HepG2 (cell line): ENCODE data around the gene PHF10. TPM values are rescaled to one million over a fixed set of nuclear protein-coding genes. Genes with fewer than 3 reads are reported as not detected.

Experiments
- ATF7-NPFF ChIP-seq: sonication (generic); formaldehyde crosslinking; IDR thresholded peaks from 2 replicates; pipeline ENCODE4 v1.8.1; 2023; ENCODE audit warnings: mild to moderate bottlenecking, low read depth, missing genetic modification reagents, moderate library complexity
- DDIT3 ChIP-seq: sonication (generic); formaldehyde crosslinking; IDR thresholded peaks from 2 replicates; pipeline ENCODE4 v1.4.0; 2020; ENCODE audit warnings: mild to moderate bottlenecking, missing genetic modification reagents
- ETS1 ChIP-seq: sonication (generic); formaldehyde crosslinking; IDR thresholded peaks from 2 replicates; pipeline ENCODE4 v1.4.0; 2020; ENCODE audit warnings: missing genetic modification reagents
- FOXP4 ChIP-seq: sonication (generic); formaldehyde crosslinking; IDR thresholded peaks from 2 replicates; pipeline ENCODE4 v1.4.0; 2020; ENCODE audit warnings: missing genetic modification reagents
- GATAD1 ChIP-seq: IDR thresholded peaks from 2 replicates; pipeline ENCODE4 v1.6.1; 2016; ENCODE audit warnings: missing genetic modification reagents, missing compliant biosample characterization
- HMGXB3 ChIP-seq: sonication (generic); formaldehyde crosslinking; IDR thresholded peaks from 2 replicates; pipeline ENCODE4 v1.4.0; 2020; ENCODE audit warnings: missing genetic modification reagents, borderline replicate concordance
- KLF9 ChIP-seq: IDR thresholded peaks from 2 replicates; pipeline ENCODE4 v1.6.1; 2016; ENCODE audit warnings: low read depth
- MEF2D ChIP-seq: sonication (generic); formaldehyde crosslinking; IDR thresholded peaks from 2 replicates; pipeline ENCODE4 v1.5.1; 2020; ENCODE audit warnings: mild to moderate bottlenecking, missing genetic modification reagents
- MIER3 ChIP-seq: IDR thresholded peaks from 2 replicates; pipeline ENCODE4 v1.6.1; 2016; ENCODE audit warnings: missing compliant biosample characterization, borderline replicate concordance
- MIXL1 ChIP-seq: IDR thresholded peaks from 2 replicates; pipeline ENCODE4 v1.6.1; 2016
- MYC ChIP-seq: sonication (generic); formaldehyde crosslinking; IDR thresholded peaks from 2 replicates; pipeline ENCODE4 v1.9.0; 2021; ENCODE audit warnings: missing genetic modification reagents, borderline replicate concordance
- NR0B2 ChIP-seq: sonication (generic); formaldehyde crosslinking; IDR thresholded peaks from 2 replicates; pipeline ENCODE4 v1.4.0; 2020; ENCODE audit warnings: mild to moderate bottlenecking, missing genetic modification reagents
- POLR2A ChIP-seq, 2 experiments: IDR thresholded peaks; 2 replicates each; pipeline ENCODE4 v1.6.1; 2011; ENCODE audit warnings: low read depth in 2 of 2, low read length in 2 of 2, mild to moderate bottlenecking in 1 of 2, moderate library complexity in 1 of 2; ENCODE audit not compliant: insufficient read depth in 1 of 2
- PRDM4 ChIP-seq: sonication (generic); formaldehyde crosslinking; IDR thresholded peaks from 2 replicates; pipeline ENCODE4 v1.9.0; 2021; ENCODE audit warnings: missing genetic modification reagents, borderline replicate concordance
- RFXAP ChIP-seq: sonication (generic); formaldehyde crosslinking; IDR thresholded peaks from 2 replicates; pipeline ENCODE4 v1.4.0; 2020; ENCODE audit warnings: missing genetic modification reagents, borderline replicate concordance
- ZNF225 ChIP-seq: sonication (generic); formaldehyde crosslinking; IDR thresholded peaks from 2 replicates; pipeline ENCODE4 v1.4.0; 2020; ENCODE audit warnings: mild to moderate bottlenecking, missing genetic modification reagents
- ZNF614 ChIP-seq: IDR thresholded peaks from 2 replicates; pipeline ENCODE4 v1.6.1; 2018; ENCODE audit warnings: missing biosample characterization, missing genetic modification reagents, inconsistent platforms, borderline replicate concordance
- ZNF776 ChIP-seq: sonication (generic); formaldehyde crosslinking; IDR thresholded peaks from 2 replicates; pipeline ENCODE4 v1.4.0; 2020; ENCODE audit warnings: mild to moderate bottlenecking, missing genetic modification reagents
- ZNF788 ChIP-seq: sonication (generic); formaldehyde crosslinking; IDR thresholded peaks from 2 replicates; pipeline ENCODE4 v1.5.0; 2020; ENCODE audit warnings: mild to moderate bottlenecking, missing genetic modification reagents, borderline replicate concordance
- polyA plus RNA-seq, 8 experiments: library from polyadenylated mRNA; depleted of rRNA in 3 of 8; stranded (reverse) in 7 of 8; unstranded in 1 of 8; fragments of >200 nt; fragmentation: Illumina TruSeq in 4 of 8; extraction: Trizol in 4 of 8; gene quantifications; 2 replicates each; pipeline versions ENCODE4 v1.2.1 to v1.2.3, GENCODE V29; 2011 to 2016; ENCODE audit warnings: low read depth in 4 of 8, missing spikeins in 1 of 8, mixed read lengths in 1 of 8; ENCODE audit not compliant: insufficient read depth in 1 of 8
- total RNA-seq, 5 experiments: library from RNA; depleted of rRNA; stranded (reverse); fragments of >200 nt; fragmentation: Illumina TruSeq; extraction: Trizol; gene quantifications; 2 replicates each; pipeline ENCODE4 v1.2.3, GENCODE V29; 2016; ENCODE audit warnings: low read depth in 1 of 5

The PHF10 gene
- total and polyA plus RNA-seq, 2 of the 13 experiments (the other 11 are each of a cell fraction or from before 2014, with no cell fraction given): 42.1 to 84.1 TPM

GRCh38 chr6:169722362-169723199 is 1.7 kb downstream of the PHF10 start (continued):
- TF ChIP-seq GATAD1 (CRISPR knock-in tag): no peak
- peak; percentile 82 for TF ChIP-seq MEF2D (CRISPR knock-in tag)
- TF ChIP-seq POLR2A (IDR thresholded peaks at IDR 0.05; ENCODE audit: insufficient read depth in 1 of 2, low read depth in 2 of 2, low read length in 2 of 2): peak in 1 of 2 experiments; percentile 60; a peak in 2 of 4 replicates
- TF ChIP-seq RFXAP: no peak
- no peak for TF ChIP-seq PRDM4 (CRISPR knock-in tag)
- TF ChIP-seq MIXL1: no peak
- TF ChIP-seq MIER3 (CRISPR knock-in tag): no peak; the same call in 1 of the 2 replicates
- TF ChIP-seq KLF9: no peak
- TF ChIP-seq ZNF225 (CRISPR knock-in tag): no peak
- TF ChIP-seq ZNF614 (CRISPR knock-in tag): no peak
- no peak for TF ChIP-seq ETS1 (CRISPR knock-in tag)
- TF ChIP-seq ZNF788: no peak
- no peak for TF ChIP-seq ZNF776 (CRISPR knock-in tag)
- TF ChIP-seq ATF7-NPFF (CRISPR knock-in tag): no peak
- TF ChIP-seq MYC (CRISPR knock-in tag): 0 out of 2 replicates have a peak, but pooled peaks have one; percentile 32
- no peak for TF ChIP-seq NR0B2 (CRISPR knock-in tag)
- TF ChIP-seq DDIT3 (CRISPR knock-in tag): no peak
- TF ChIP-seq FOXP4: no peak
- no peak for TF ChIP-seq HMGXB3
